Endothelial cell of hepatic sinusoid (primary cell): ENCODE results near the gene CDC45.
"Not testable (repeated sequence)": the region's sequence is repeated elsewhere in the genome, so short reads cannot be mapped to it uniquely, and the experiment has no call there.

Source experiments
- in situ Hi-C: cut with HindIII; loops from 2 replicates; pipeline ENCODE4 v1.10.0; 2017; ENCODE audit warnings: low sequenced_read_pairs

The CDC45 gene

GRCh38 chr22:19526076-19526701, 46.5 kb downstream of the CDC45 start:
- in situ Hi-C loops, result no loop called here

- in situ Hi-C loops, result no loop called here
Observed at GRCh38 chr22:19526702-19527111, 47.0 kb downstream of the CDC45 start.

- in situ Hi-C loops, result no loop called here
Observed at GRCh38 chr22:19527321-19527721, 47.6 kb downstream of the CDC45 start.

GRCh38 chr22:19527861-19528417, 48.2 kb downstream of the CDC45 start:
- in situ Hi-C loops, result no loop called here

- in situ Hi-C loops, result no loop called here
Observed at GRCh38 chr22:19529811-19530210, 50.1 kb downstream of the CDC45 start.

GRCh38 chr22:19530751-19531150, 51.0 kb downstream of the CDC45 start:
- in situ Hi-C loops, result no loop called here

- in situ Hi-C loops, result not testable (repeated sequence)
Observed at GRCh38 chr22:19531327-19531726, 51.6 kb downstream of the CDC45 start.

GRCh38 chr22:19533049-19533626, 53.4 kb downstream of the CDC45 start:
- in situ Hi-C loops, result no loop called here

- in situ Hi-C loops, result no loop called here
Observed at GRCh38 chr22:19533857-19534256, 54.1 kb downstream of the CDC45 start.

GRCh38 chr22:19535001-19535400, 55.3 kb downstream of the CDC45 start:
- in situ Hi-C loops, result no loop called here

GRCh38 chr22:19536564-19536963, 56.8 kb downstream of the CDC45 start:
- in situ Hi-C loops, result no loop called here

GRCh38 chr22:19537941-19538488, 58.3 kb downstream of the CDC45 start:
- in situ Hi-C loops, result no loop called here

GRCh38 chr22:19540394-19540793, 60.7 kb downstream of the CDC45 start:
- in situ Hi-C loops, result no loop called here

GRCh38 chr22:19543970-19544708, 64.4 kb downstream of the CDC45 start:
- in situ Hi-C loops, result no loop called here

GRCh38 chr22:19545935-19546207, 66.2 kb downstream of the CDC45 start:
- in situ Hi-C loops, result no loop called here

- in situ Hi-C loops, result no loop called here
Observed at GRCh38 chr22:19546680-19547079, 67.0 kb downstream of the CDC45 start.

- in situ Hi-C loops, result no loop called here
Observed at GRCh38 chr22:19547620-19548019, 67.9 kb downstream of the CDC45 start.

- in situ Hi-C loops, result not testable (repeated sequence)
Observed at GRCh38 chr22:19548427-19548826, 68.7 kb downstream of the CDC45 start.

- in situ Hi-C loops, result no loop called here
Observed at GRCh38 chr22:19548964-19549363, 69.2 kb downstream of the CDC45 start.

GRCh38 chr22:19549428-19549827, 69.7 kb downstream of the CDC45 start:
- in situ Hi-C loops, result no loop called here

- in situ Hi-C loops, result no loop called here
Observed at GRCh38 chr22:19550382-19550781, 70.7 kb downstream of the CDC45 start.

- in situ Hi-C loops, result no loop called here
Observed at GRCh38 chr22:19553201-19553600, 73.5 kb downstream of the CDC45 start.
